T follicular helper cell (primary cell): ENCODE data around the gene TRIM72.
"Not testable (repeated sequence)": the region's sequence is repeated elsewhere in the genome, so short reads cannot be mapped to it uniquely, and the experiment has no call there.

Experiments
- DNase-seq: peaks from one replicate; pipeline ENCODE4 v3.0.0-alpha.2; 2020; ENCODE audit warnings: low read depth

Gene TRIM72

GRCh38 chr16:31190818-31191444 lies 23.0 kb upstream of the TRIM72 start:
- no peak for DNase-seq

GRCh38 chr16:31191697-31192428 lies 22.1 kb upstream of the TRIM72 start:
- DNase-seq: no peak

- DNase-seq: no peak
Measured at GRCh38 chr16:31192856-31193642, 20.9 kb upstream of the TRIM72 start.

GRCh38 chr16:31193874-31194273 lies 20.0 kb upstream of the TRIM72 start:
- no peak for DNase-seq

- no peak for DNase-seq
Measured at GRCh38 chr16:31194898-31195297, 19.0 kb upstream of the TRIM72 start.

- DNase-seq: not testable (repeated sequence)
Measured at GRCh38 chr16:31195861-31196260, 18.1 kb upstream of the TRIM72 start.

GRCh38 chr16:31196324-31197088 lies 17.4 kb upstream of the TRIM72 start:
- no peak for DNase-seq

- no peak for DNase-seq
Measured at GRCh38 chr16:31198207-31198882, 15.6 kb upstream of the TRIM72 start.

GRCh38 chr16:31199430-31200041 lies 14.4 kb upstream of the TRIM72 start:
- DNase-seq: no peak

- not testable (repeated sequence) for DNase-seq
Measured at GRCh38 chr16:31200111-31200510, 13.8 kb upstream of the TRIM72 start.

- peak; percentile 33 for DNase-seq
Measured at GRCh38 chr16:31200821-31201568, 12.9 kb upstream of the TRIM72 start.

- DNase-seq: peak; percentile 25
Measured at GRCh38 chr16:31201582-31202413, 12.1 kb upstream of the TRIM72 start.

- no peak for DNase-seq
Measured at GRCh38 chr16:31202414-31203375, 11.2 kb upstream of the TRIM72 start, which contains the start of gene PYCARD. Gene PYCARD (minus strand): TSS chr16:31202760. CDS start chr16:31202690, 70 bp downstream.

GRCh38 chr16:31204871-31205666 lies 8.8 kb upstream of the TRIM72 start:
- no peak for DNase-seq

- DNase-seq: no peak
Measured at GRCh38 chr16:31206776-31207175, 7.1 kb upstream of the TRIM72 start.

GRCh38 chr16:31213342-31213741 lies 577 bp upstream of the TRIM72 start:
- no peak for DNase-seq

GRCh38 chr16:31214708-31215286 lies 878 bp downstream of the TRIM72 start:
- DNase-seq: no peak
